Left forelimb (tissue), 1 donor: ENCODE data around the gene SSX2IP.
"Not testable (repeated sequence)": the region's sequence is repeated elsewhere in the genome, so short reads cannot be mapped to it uniquely, and the experiment has no call there.

ENCODE experiments used
- DNase-seq: peaks from one replicate; pipeline ENCODE4 v3.0.0-alpha.2; 2018; ENCODE audit warnings: low spot score

The SSX2IP gene, protein sequence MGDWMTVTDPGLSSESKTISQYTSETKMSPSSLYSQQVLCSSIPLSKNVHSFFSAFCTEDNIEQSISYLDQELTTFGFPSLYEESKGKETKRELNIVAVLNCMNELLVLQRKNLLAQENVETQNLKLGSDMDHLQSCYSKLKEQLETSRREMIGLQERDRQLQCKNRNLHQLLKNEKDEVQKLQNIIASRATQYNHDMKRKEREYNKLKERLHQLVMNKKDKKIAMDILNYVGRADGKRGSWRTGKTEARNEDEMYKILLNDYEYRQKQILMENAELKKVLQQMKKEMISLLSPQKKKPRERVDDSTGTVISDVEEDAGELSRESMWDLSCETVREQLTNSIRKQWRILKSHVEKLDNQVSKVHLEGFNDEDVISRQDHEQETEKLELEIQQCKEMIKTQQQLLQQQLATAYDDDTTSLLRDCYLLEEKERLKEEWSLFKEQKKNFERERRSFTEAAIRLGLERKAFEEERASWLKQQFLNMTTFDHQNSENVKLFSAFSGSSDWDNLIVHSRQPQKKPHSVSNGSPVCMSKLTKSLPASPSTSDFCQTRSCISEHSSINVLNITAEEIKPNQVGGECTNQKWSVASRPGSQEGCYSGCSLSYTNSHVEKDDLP

GRCh38 chr1:84690397-84691121 is at the start of gene SSX2IP:
TSS of gene SSX2IP (minus strand) at chr1:84690461. CDS start at chr1:84671219, 19,242 bp downstream.
- DNase-seq: peak; percentile 99

GRCh38 chr1:84738237-84738636 is 48.0 kb upstream of the SSX2IP start:
- DNase-seq: no peak

DNA sequence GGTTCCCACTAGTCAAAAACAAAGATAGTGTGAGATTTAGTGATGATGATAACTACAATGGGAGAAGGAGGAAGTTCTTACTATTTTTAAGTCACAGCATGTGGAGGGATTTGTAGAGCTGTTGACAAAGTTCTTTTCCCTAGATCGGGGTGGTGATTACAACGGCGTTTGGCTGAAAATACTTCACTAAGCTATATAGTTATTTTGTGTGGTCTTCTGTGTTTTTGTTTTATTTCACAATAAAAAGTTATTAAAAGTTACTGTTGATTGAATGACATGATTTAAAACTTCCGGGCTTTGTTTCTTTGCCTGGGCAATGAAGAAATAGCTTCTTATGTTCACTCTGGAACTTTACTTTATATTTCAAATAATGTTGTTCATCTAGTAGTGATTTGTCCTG is 47.3 kb upstream of the SSX2IP start:
- DNase-seq: no peak

GRCh38 chr1:84736944-84737343 is 46.7 kb upstream of the SSX2IP start:
- DNase-seq: no peak

DNA sequence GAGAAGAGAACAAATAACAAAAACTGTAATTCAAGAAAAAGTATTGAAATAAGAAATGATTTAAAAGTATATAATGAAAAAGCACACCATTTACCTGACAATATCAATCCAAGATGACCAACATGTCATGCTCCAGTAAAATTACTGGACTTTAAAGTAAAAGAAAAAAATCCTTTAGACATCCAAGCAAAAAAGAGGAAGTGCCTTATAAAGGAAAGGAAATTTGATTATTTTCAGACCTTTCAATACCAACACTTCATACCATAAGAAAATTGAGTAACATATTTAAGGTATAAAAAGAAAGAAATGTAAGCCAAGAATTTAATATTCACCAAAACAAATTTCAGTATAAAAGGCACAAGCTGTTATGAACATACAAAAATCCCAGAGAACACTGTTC is 46.2 kb upstream of the SSX2IP start:
- no peak for DNase-seq

DNA sequence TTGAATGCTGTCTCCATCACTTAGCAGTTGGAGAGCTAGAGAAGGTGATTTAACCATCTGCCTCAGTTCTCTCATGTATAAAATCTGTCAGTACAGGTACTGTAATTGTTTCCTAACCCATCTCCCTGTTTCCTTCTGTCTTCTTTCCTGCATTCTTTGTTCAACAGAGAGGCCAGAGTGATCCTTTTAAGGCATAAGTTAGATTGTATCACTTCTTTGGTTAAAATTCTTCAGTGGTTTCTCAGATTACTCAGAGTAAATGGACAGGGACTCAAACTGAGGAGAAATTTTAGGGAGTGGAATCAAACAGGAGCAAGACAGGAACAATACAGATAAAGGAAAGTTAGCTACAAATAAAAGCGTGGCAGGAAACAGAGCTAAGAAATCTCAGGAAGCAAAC is 45.2 kb upstream of the SSX2IP start:
- no peak for DNase-seq

GRCh38 chr1:84732520-84732919 is 42.3 kb upstream of the SSX2IP start:
- no peak for DNase-seq

GRCh38 chr1:84731519-84731918 is 41.3 kb upstream of the SSX2IP start:
- DNase-seq: no peak

- DNase-seq: not testable (repeated sequence)
Measured at GRCh38 chr1:84727711-84728110, 37.5 kb upstream of the SSX2IP start.

GRCh38 chr1:84726593-84727499 is 36.6 kb upstream of the SSX2IP start:
- DNase-seq: no peak

- no peak for DNase-seq
Measured at GRCh38 chr1:84724128-84724860, 34.0 kb upstream of the SSX2IP start.

DNA sequence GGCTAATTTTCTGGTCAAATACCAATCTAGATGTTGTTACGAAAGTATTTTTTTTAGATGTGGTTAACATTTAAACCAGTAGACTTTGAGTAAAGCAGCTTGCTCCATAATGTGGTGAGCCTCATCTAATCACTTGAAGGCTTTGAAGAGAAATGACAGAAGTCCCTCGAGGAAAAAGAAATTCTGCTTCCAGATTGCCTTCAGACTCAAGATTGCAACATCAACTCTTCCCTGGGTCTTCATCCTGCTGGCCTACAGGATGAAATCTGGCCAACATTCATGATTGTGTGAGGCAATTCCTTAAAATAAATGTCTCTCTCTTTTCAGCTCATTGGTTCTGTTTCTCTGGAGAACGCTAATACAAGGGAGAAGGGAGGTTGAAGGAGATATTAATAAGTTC is 32.5 kb upstream of the SSX2IP start:
- DNase-seq: no peak

DNA sequence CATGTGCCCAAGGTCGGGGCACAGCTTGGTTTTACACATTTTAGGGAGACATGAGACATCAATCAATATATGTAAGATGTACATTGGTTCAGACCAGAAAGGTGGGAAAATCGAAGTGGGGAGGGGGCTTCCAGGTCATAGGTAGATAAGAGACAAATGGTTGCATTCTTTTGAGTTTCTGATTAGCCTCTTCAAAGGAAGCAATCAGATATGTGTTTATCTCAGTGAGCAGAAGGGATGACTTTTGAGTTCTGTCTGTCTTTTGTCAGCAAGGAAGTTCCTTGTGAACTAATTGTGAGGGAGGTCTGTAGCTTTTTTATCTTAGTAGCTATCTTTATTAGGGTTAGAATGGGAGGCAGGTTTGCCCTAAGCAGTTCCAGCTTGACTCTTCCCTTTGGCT is 31.6 kb upstream of the SSX2IP start:
- not testable (repeated sequence) for DNase-seq

- no peak for DNase-seq
Measured at GRCh38 chr1:84721152-84721551, 30.9 kb upstream of the SSX2IP start.

DNA sequence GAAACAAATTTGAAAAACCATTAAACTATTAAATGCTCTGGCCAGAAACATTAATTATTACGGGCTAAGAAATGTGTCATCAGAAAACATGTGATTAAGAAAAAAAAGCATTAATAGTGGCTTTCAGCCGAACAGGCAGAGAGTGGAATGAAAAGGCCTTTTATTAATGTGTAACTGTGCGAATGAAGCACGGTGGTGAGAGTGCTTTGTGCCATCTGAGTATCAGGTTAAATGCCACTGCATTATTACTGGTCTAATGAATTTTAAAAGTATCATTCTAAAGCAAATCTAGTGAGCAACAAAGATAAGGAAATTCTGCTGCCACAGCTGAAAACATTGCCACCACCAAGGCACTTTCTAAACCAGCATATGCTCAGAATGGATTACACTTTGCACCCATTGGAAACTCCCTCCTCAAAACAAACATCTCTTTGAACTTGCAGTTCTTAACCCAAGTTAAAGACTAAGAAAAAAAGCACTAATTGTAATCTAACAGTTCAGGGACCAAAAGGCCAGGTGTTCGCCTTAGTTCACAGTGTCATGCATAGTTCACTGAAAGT is 30.0 kb upstream of the SSX2IP start:
- no peak for DNase-seq

DNA sequence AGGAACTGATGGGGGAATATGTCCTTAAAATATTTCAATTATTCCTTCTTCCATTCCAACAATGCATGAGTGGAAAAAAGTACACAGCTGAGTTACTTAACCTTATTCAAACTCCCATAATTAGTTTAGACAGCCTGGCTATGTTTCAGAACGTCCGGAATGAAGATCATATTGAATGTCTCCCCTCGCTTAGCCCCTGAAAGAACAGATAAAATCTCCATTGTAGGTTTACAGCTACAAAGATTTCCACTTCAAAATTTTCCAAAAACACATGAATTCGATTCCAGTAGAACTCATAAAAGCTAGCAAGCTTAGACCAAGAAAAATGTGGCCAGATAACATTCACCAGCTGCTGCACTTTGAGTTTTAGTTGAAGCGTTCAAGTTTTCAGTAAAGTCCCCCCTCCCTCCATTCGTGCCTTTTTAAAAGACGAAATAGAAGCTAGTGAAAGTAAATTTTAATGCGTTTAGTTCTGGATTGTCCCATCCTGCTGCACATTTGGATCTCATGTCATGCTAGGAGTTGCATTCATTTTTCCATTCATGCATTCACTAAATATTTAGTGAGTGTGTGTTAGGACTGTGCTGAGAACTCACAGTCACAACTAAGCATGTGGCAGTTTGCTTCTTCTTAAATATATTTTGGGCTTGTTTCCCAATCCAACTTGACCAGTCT is 29.4 kb upstream of the SSX2IP start:
- no peak for DNase-seq

DNA sequence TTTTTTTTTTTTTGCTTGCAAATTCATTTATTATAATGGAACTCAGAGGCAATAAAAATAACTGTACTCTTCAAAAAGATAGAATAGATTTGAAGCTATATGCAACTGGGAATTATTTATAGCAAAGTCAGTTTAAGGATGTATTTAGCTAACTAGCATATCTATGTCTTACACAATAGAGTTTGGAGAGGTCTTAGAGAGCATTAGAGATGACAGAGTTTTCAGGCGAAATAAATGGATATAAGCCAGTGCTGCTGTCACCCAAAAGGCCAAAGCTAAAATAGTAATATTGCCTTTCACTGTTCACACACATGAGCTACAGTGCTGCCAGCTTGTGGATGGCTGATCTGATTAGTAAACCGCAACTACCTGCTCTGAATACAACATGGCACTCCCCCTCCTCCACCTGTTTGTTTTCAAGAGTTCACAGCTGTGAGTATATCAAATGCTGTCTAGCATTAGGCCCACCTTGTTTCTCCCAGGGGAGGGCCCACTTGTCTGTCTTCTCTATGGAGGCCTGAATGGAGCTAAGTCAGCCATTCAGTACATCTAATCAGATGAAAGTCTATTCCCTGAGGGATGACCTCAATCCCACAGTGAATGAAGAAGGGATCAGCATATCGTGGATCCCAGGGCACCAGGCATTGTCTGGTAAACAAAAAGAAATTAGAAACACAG is 25.2 kb upstream of the SSX2IP start:
- no peak for DNase-seq

GRCh38 chr1:84712276-84712874 is 22.1 kb upstream of the SSX2IP start:
- no peak for DNase-seq

- DNase-seq: no peak
Measured at GRCh38 chr1:84711869-84712268, 21.6 kb upstream of the SSX2IP start.
